IMR-90 (cell line): Measurements from ENCODE around the gene GDF15. TPM values are rescaled to one million over a fixed set of nuclear protein-coding genes. Genes with fewer than 3 reads are reported as not detected.
A peak's percentile ranks its signal among the peaks of the same experiment; 100 is the strongest.

Experiments
- ATAC-seq: fragments of 200-7000 bp; cut with Tn5 transposase; 2 replicates; pipeline ENCODE4 v1.9.1; 2020; ENCODE audit warnings: low read depth, mild to moderate bottlenecking, moderate library complexity
- BruUV-seq: library from RNA; stranded (reverse); fragments of 400-500 nt; replicated peaks from 2 replicates; lab custom pipeline; 2021; lab: Mats Ljungman, UMichigan
- CTCF ChIA-PET: fragments of 300-600 bp; formaldehyde crosslinking; extraction: SDS; loops from one replicate; lab custom pipeline; 2021; ENCODE audit warnings: antibody characterized with exemption; lab: Yijun Ruan, JAX
- POLR2A ChIA-PET: fragments of 300-600 bp; sonication (Branson Sonifier 250); formaldehyde crosslinking; loops from one replicate; lab custom pipeline; 2022; ENCODE audit warnings: antibody characterized with exemption; ENCODE audit not compliant: unreplicated experiment; lab: Charles Lee
- DNase-seq: peaks from one replicate; pipeline ENCODE4 v3.0.0; 2013
- H2AFZ ChIP-seq: replicated peaks from 2 replicates; pipeline ENCODE3; 2013; ENCODE audit warnings: low read length, mild to moderate bottlenecking; ENCODE audit not compliant: poor library complexity
- H2AK5ac ChIP-seq: 2 replicates; pipeline ENCODE4 v1.6.1; 2013; ENCODE audit warnings: low read depth, low read length, inconsistent platforms
- H2AK9ac ChIP-seq: replicated peaks from 2 replicates; pipeline ENCODE3; 2013; ENCODE audit warnings: mild to moderate bottlenecking, low read depth, low read length, moderate library complexity; ENCODE audit not compliant: poor library complexity
- H2BK120ac ChIP-seq: 2 replicates; pipeline ENCODE4 v1.6.1; 2013; ENCODE audit warnings: low read depth, low read length, inconsistent platforms
- H2BK15ac ChIP-seq: 3 replicates; pipeline ENCODE4 v1.6.1; 2013; ENCODE audit warnings: low read depth, low read length, inconsistent platforms
- H2BK20ac ChIP-seq: 2 replicates; pipeline ENCODE4 v1.6.1; 2013; ENCODE audit warnings: low read depth, mild to moderate bottlenecking, inconsistent platforms, low read length, moderate library complexity
- H2BK5ac ChIP-seq: 2 replicates; pipeline ENCODE4 v1.6.1; 2013; ENCODE audit warnings: mild to moderate bottlenecking, low read depth, low read length, inconsistent platforms; ENCODE audit not compliant: poor library complexity, severe bottlenecking
- H3K14ac ChIP-seq: replicated peaks from 2 replicates; pipeline ENCODE4 v1.6.1; 2013; ENCODE audit warnings: low read depth, low read length, inconsistent platforms
- H3K18ac ChIP-seq: 2 replicates; pipeline ENCODE4 v1.6.1; 2013; ENCODE audit warnings: low read depth, low read length, control low read depth
- H3K23ac ChIP-seq: 2 replicates; pipeline ENCODE4 v1.6.1; 2013; ENCODE audit warnings: low read depth, low read length, inconsistent platforms
- H3K27ac ChIP-seq: 2 replicates; pipeline ENCODE4 v1.5.1; 2013; ENCODE audit warnings: mild to moderate bottlenecking, control low read depth, low read length; ENCODE audit not compliant: insufficient read depth
- H3K27me3 ChIP-seq: 2 replicates; pipeline ENCODE4 v1.6.1; 2013; ENCODE audit warnings: low read length; ENCODE audit not compliant: control insufficient read depth, insufficient read depth
- H3K36me3 ChIP-seq: 2 replicates; pipeline ENCODE4 v1.6.1; 2013; ENCODE audit warnings: low read length, mixed read lengths; ENCODE audit not compliant: control insufficient read depth, insufficient read depth
- H3K4ac ChIP-seq: 2 replicates; pipeline ENCODE4 v1.6.1; 2013; ENCODE audit warnings: low read depth, low read length, inconsistent platforms
- H3K4me1 ChIP-seq: 2 replicates; pipeline ENCODE4 v1.6.1; 2013; ENCODE audit warnings: low read length, mixed read lengths; ENCODE audit not compliant: control insufficient read depth, insufficient read depth
- H3K4me2 ChIP-seq: 2 replicates; pipeline ENCODE4 v1.6.1; 2013; ENCODE audit warnings: low read depth, mild to moderate bottlenecking, control low read depth, low read length, moderate library complexity
- H3K4me3 ChIP-seq: 2 replicates; pipeline ENCODE4 v1.5.1; 2013; ENCODE audit warnings: low read depth, mild to moderate bottlenecking, control low read depth, low read length, moderate library complexity; ENCODE audit not compliant: insufficient read depth
- H3K56ac ChIP-seq: 2 replicates; pipeline ENCODE4 v1.6.1; 2013; ENCODE audit warnings: low read length, inconsistent platforms; ENCODE audit not compliant: insufficient read depth; ENCODE audit errors: extremely low read depth
- H3K79me1 ChIP-seq, 2 experiments: 2 replicates each; pipeline ENCODE4 v1.6.1; 2013; ENCODE audit warnings: low read length in 2 of 2, inconsistent platforms in 1 of 2, low read depth in 1 of 2
- H3K9ac ChIP-seq: 2 replicates; pipeline ENCODE4 v1.6.1; 2013; ENCODE audit warnings: low read depth, low read length, control low read depth
- H3K9me1 ChIP-seq: 2 replicates; pipeline ENCODE4 v1.6.1; 2013; ENCODE audit warnings: low read length, inconsistent platforms; ENCODE audit not compliant: insufficient read depth
- H3K9me3 ChIP-seq: 2 replicates; pipeline ENCODE4 v1.6.1; 2013; ENCODE audit warnings: low read length; ENCODE audit not compliant: control insufficient read depth, insufficient read depth
- H4K20me1 ChIP-seq: 2 replicates; pipeline ENCODE4 v1.6.1; 2013; ENCODE audit warnings: low read length, inconsistent platforms; ENCODE audit not compliant: insufficient read depth
- H4K5ac ChIP-seq: 2 replicates; pipeline ENCODE4 v1.6.1; 2013; ENCODE audit warnings: mild to moderate bottlenecking, low read depth, low read length, control low read depth
- H4K8ac ChIP-seq, 2 experiments: 2 replicates each; pipeline ENCODE4 v1.6.1; 2013; ENCODE audit warnings: low read depth in 2 of 2, low read length in 2 of 2, control low read depth in 1 of 2, inconsistent platforms in 1 of 2
- H4K91ac ChIP-seq: 2 replicates; pipeline ENCODE4 v1.6.1; 2013; ENCODE audit warnings: low read depth, low read length, inconsistent platforms; ENCODE audit not compliant: insufficient read depth
- BHLHE40 ChIP-seq: fragments of 150-350 bp; IDR thresholded peaks from 2 replicates; pipeline ENCODE4 v1.6.1; 2016; ENCODE audit warnings: mild to moderate bottlenecking, low read depth, low read length
- CEBPB ChIP-seq: IDR thresholded peaks from 2 replicates; pipeline ENCODE4 v1.6.1; 2012; ENCODE audit warnings: low read depth, low read length, improper control_type of control experiment
- CHD1 ChIP-seq: IDR thresholded peaks from 2 replicates; pipeline ENCODE4 v1.6.1; 2012; ENCODE audit warnings: low read depth, low read length, improper control_type of control experiment
- ELK1 ChIP-seq: fragments of 150-350 bp; IDR thresholded peaks from 2 replicates; pipeline ENCODE4 v1.6.1; 2016; ENCODE audit warnings: low read depth, mild to moderate bottlenecking, low read length, moderate library complexity, borderline replicate concordance
- FOS ChIP-seq: fragments of 150-350 bp; IDR thresholded peaks from 2 replicates; pipeline ENCODE4 v1.6.1; 2016; ENCODE audit warnings: low read depth, low read length
- MAFK ChIP-seq: IDR thresholded peaks from 2 replicates; pipeline ENCODE4 v1.6.1; 2012; ENCODE audit warnings: low read depth, low read length, improper control_type of control experiment
- MAZ ChIP-seq: IDR thresholded peaks from 2 replicates; pipeline ENCODE4 v1.6.1; 2012; ENCODE audit warnings: low read depth, mild to moderate bottlenecking, low read length, improper control_type of control experiment, moderate library complexity, borderline replicate concordance
- MXI1 ChIP-seq: IDR thresholded peaks from 2 replicates; pipeline ENCODE4 v1.6.1; 2012; ENCODE audit warnings: low read depth, mild to moderate bottlenecking, low read length, moderate library complexity, borderline replicate concordance
- NFE2L2 ChIP-seq: fragments of 150-350 bp; IDR thresholded peaks from 2 replicates; pipeline ENCODE4 v1.6.1; 2016; ENCODE audit warnings: low read depth, mild to moderate bottlenecking, low read length
- POLR2A ChIP-seq: IDR thresholded peaks from 2 replicates; pipeline ENCODE4 v1.6.1; 2012; ENCODE audit warnings: mild to moderate bottlenecking, low read depth, low read length
- RAD21 ChIP-seq: IDR thresholded peaks from 2 replicates; pipeline ENCODE4 v1.6.1; 2012; ENCODE audit warnings: low read length, improper control_type of control experiment
- RCOR1 ChIP-seq: IDR thresholded peaks from 2 replicates; pipeline ENCODE4 v1.6.1; 2012; ENCODE audit warnings: mild to moderate bottlenecking, low read length, improper control_type of control experiment; ENCODE audit not compliant: insufficient replicate concordance
- RFX5 ChIP-seq: IDR thresholded peaks from 2 replicates; pipeline ENCODE4 v1.8.0; 2012; ENCODE audit warnings: low read depth, mild to moderate bottlenecking, low read length, moderate library complexity
- SMC3 ChIP-seq: fragments of 150-350 bp; IDR thresholded peaks from 2 replicates; pipeline ENCODE4 v1.6.1; 2016; ENCODE audit warnings: low read depth, mild to moderate bottlenecking, antibody characterized with exemption, low read length, moderate library complexity
- WGBS, 2 experiments: methylation state at CpG; one replicate each; pipeline versions ENCODE4 v1.1.5 to v1.1.7; 2013; ENCODE audit warnings: missing lambda C conversion rate in 2 of 2; ENCODE audit not compliant: insufficient read length in 1 of 2; ENCODE audit errors: extremely low coverage in 2 of 2; 5-methylcytosine and 5-hydroxymethylcytosine counted together
- dilution Hi-C: fragments of 300-500 bp; cut with HindIII; formaldehyde crosslinking; loops from one replicate; pipeline ENCODE4 v1.14.3; 2018; ENCODE audit warnings: low sequenced_read_pairs; ENCODE audit not compliant: unreplicated experiment
- in situ Hi-C: fragments of 300-500 bp; cut with MboI; formaldehyde crosslinking; loops from 3 replicates; pipeline ENCODE4 v1.14.3; 2019; ENCODE audit warnings: low sequenced_read_pairs, inconsistent platforms, mixed read lengths
- intact Hi-C: fragments of 100-400 bp; cut with micrococcal nuclease; formaldehyde crosslinking; loops from 2 replicates; pipeline ENCODE4 v1.10.0; 2022
- polyA plus RNA-seq, 3 experiments: library from polyadenylated mRNA; depleted of rRNA; stranded (reverse); fragments of >200 nt; gene quantifications; 2 replicates each; pipeline ENCODE4 v1.2.3, GENCODE V29; 2012; ENCODE audit warnings: low replicate concordance in 1 of 3
- total RNA-seq: library from RNA; depleted of rRNA; stranded (reverse); fragments of >200 nt; gene quantifications from 2 replicates; pipeline ENCODE4 v1.2.3, GENCODE V29; 2012
- TF ChIP-seq, protein P1 (sequence below): conservative IDR thresholded peaks from 2 replicates; pipeline ENCODE4 v1.5.1; 2012; ENCODE audit warnings: mild to moderate bottlenecking, low read depth, low read length, improper control_type of control experiment

GDF15 gene
- total and polyA plus RNA-seq, 2 of the 4 experiments (the other 2 are of a cell fraction): 5.6 to 49.8 TPM

DNA sequence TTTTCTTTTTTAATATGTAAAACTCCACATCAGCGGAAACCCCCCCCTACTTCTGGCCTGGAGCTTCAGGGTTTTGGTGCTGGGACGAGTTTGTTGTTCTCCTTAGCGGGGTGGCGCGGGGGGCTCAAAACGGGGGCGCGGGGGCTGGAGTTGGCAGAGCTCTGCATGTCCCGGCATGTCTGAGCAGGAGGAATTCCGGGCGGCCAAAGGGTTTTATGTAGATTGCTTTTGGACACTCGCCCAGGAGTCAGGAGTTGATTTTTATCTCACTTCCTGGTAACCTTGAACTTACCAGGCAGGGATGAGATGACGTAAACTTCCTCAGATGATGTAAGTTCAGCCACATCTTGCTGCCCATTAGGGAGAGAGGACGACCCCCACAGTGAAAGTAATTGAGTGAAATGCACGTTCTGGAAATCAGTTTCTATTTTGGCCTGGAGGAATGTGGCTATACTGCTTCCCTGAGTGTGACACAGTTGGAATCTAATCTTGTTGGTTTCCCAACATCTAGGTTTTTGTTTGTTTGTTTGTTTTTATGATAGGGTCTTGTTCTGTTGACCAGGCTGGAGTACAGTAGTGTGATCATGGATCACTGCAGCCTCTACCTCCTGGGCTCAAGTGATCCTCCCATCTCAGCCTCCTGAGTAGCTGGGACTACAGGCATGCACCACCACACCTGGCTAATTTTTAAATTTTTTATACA, 21.0 kb upstream of the GDF15 start:
- no peaks in the 10 kb centered on the region for H3K9me3 ChIP-seq
- peak overlapping the region; percentile 28 for H3K4me2 ChIP-seq
- peak; percentile 100 for DNase-seq
- H2BK20ac ChIP-seq: peak overlapping the region; percentile 100
- H4K20me1 ChIP-seq: no peaks in the 10 kb centered on the region
- peaks cover 10% of the 10 kb centered on the region for H3K4me1 ChIP-seq
- H3K56ac ChIP-seq: peak overlapping the region; percentile 97
- peak overlapping the region; percentile 77 for H2AFZ ChIP-seq
- dilution Hi-C loops (no loop called here), intact Hi-C loops (no loop called here), in situ Hi-C loops (no loop called here)
- peak overlapping the region; percentile 99 for H4K5ac ChIP-seq
- peak overlapping the region; percentile 99 for H3K18ac ChIP-seq
- no peaks in the 10 kb centered on the region for H3K27me3 ChIP-seq
- H2BK120ac ChIP-seq: peak overlapping the region; percentile 100
- 2% methylated on average over 7 of the region's 15 CpGs; no CpG with 5 or more reads in 1 of the 2 experiments for WGBS, 2 experiments
- H2BK15ac ChIP-seq: peak overlapping the region; percentile 97; the same call in 2 of the 3 replicates
- H2AK5ac ChIP-seq: peak overlapping the region; percentile 100
- H3K9ac ChIP-seq: peak overlapping the region; percentile 72
- CTCF ChIA-PET: interaction anchor here (0.5 to 1.1 kb wide), 5 partner anchors 15 to 56 kb away, joined by 3 to 7 read pairs (median 3); no protein-coding TSS in a partner anchor
- peak overlapping the region; percentile 97 to 100 for H4K8ac ChIP-seq
- POLR2A ChIA-PET: interaction anchor here (0.9 kb wide), 1 partner anchor 83 kb away, joined by 6 read pairs; the partner anchor contains the start of gene JUND
- H4K91ac ChIP-seq: peak overlapping the region; percentile 100
- H3K36me3 ChIP-seq: peaks cover 13% of the 10 kb centered on the region
- peak overlapping the region; percentile 99 for H2BK5ac ChIP-seq
- H3K23ac ChIP-seq: peak overlapping the region; percentile 100
- H3K14ac ChIP-seq: peak overlapping the region; percentile 100
- H2AK9ac ChIP-seq: peak overlapping the region; percentile 100
- TSS peak; percentile 42 for BruUV-seq
- peak overlapping the region; percentile 96 for H3K27ac ChIP-seq
- peak; percentile 70 for ATAC-seq
- H3K4me3 ChIP-seq: no peak overlapping the region
- H3K9me1 ChIP-seq: peaks cover 9% of the 10 kb centered on the region
- H3K4ac ChIP-seq: peak overlapping the region; percentile 100
- H3K79me1 ChIP-seq: peaks cover 0 to 28% of the 10 kb centered on the region in 2 experiments; a peak in 2 of 4 replicates
- peak; percentile 15; the same call in 1 of the 2 replicates for TF ChIP-seq FOS
- no peak for TF ChIP-seq SMC3
- peak; percentile 11 for TF ChIP-seq RCOR1
- TF ChIP-seq RAD21: 0 out of 2 replicates have a peak, but pooled peaks have one; percentile 7
- TF ChIP-seq RFX5: no peak
- no peak for TF ChIP-seq ELK1
- TF ChIP-seq MAFK: no peak
- TF ChIP-seq NFE2L2: no peak
- TF ChIP-seq, protein P1, sequence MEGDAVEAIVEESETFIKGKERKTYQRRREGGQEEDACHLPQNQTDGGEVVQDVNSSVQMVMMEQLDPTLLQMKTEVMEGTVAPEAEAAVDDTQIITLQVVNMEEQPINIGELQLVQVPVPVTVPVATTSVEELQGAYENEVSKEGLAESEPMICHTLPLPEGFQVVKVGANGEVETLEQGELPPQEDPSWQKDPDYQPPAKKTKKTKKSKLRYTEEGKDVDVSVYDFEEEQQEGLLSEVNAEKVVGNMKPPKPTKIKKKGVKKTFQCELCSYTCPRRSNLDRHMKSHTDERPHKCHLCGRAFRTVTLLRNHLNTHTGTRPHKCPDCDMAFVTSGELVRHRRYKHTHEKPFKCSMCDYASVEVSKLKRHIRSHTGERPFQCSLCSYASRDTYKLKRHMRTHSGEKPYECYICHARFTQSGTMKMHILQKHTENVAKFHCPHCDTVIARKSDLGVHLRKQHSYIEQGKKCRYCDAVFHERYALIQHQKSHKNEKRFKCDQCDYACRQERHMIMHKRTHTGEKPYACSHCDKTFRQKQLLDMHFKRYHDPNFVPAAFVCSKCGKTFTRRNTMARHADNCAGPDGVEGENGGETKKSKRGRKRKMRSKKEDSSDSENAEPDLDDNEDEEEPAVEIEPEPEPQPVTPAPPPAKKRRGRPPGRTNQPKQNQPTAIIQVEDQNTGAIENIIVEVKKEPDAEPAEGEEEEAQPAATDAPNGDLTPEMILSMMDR: no peak
- TF ChIP-seq MAZ: peak; percentile 52; the same call in 1 of the 2 replicates
- TF ChIP-seq CEBPB: peak; percentile 97
- no peak for TF ChIP-seq CHD1
- peak; percentile 23; the same call in 1 of the 2 replicates for TF ChIP-seq POLR2A
- TF ChIP-seq BHLHE40: peak; percentile 94
- no peak for TF ChIP-seq MXI1
